GM23338 (cell line): ENCODE data around the gene TEX51. TPM values are rescaled to one million over a fixed set of nuclear protein-coding genes. Genes with fewer than 3 reads are reported as not detected.

Experiments
- ATAC-seq: fragments of 200-7000 bp; cut with Tn5 transposase; 3 replicates; pipeline ENCODE4 v1.9.1; 2020
- DNase-seq: peaks from one replicate; pipeline ENCODE4 v3.0.0-alpha.2; 2015; ENCODE audit warnings: low spot score
- H2AFZ ChIP-seq: fragments of 200-600 bp; sonication (generic); 2 replicates; pipeline ENCODE4 v1.8.0; 2016; ENCODE audit warnings: antibody characterized with exemption, mild to moderate bottlenecking, moderate library complexity
- H3F3A ChIP-seq: fragments of 200-600 bp; sonication (generic); replicated peaks from 2 replicates; pipeline ENCODE4 v1.8.0; 2017; ENCODE audit warnings: antibody characterized with exemption, mixed run types, low read depth
- H3K27ac ChIP-seq: fragments of 200-600 bp; sonication (generic); 2 replicates; pipeline ENCODE4 v1.6.1; 2016; ENCODE audit warnings: low read depth
- H3K27me3 ChIP-seq: fragments of 200-600 bp; sonication (generic); 2 replicates; pipeline ENCODE4 v1.8.0; 2016; ENCODE audit warnings: mild to moderate bottlenecking, mixed run types, moderate library complexity; ENCODE audit not compliant: insufficient read depth
- H3K36me3 ChIP-seq: fragments of 200-600 bp; sonication (generic); 2 replicates; pipeline ENCODE4 v1.8.0; 2016; ENCODE audit warnings: mild to moderate bottlenecking; ENCODE audit not compliant: insufficient read depth
- H3K4me1 ChIP-seq: fragments of 200-600 bp; sonication (generic); 2 replicates; pipeline ENCODE4 v1.8.0; 2016; ENCODE audit warnings: mild to moderate bottlenecking, moderate library complexity; ENCODE audit not compliant: insufficient read depth
- H3K4me2 ChIP-seq: fragments of 200-600 bp; sonication (generic); 2 replicates; pipeline ENCODE4 v1.7.1; 2017; ENCODE audit warnings: mixed run types
- H3K4me3 ChIP-seq: fragments of 200-600 bp; sonication (generic); 2 replicates; pipeline ENCODE4 v1.6.1; 2016; ENCODE audit warnings: mixed run types
- H3K79me2 ChIP-seq: fragments of 200-600 bp; sonication (generic); replicated peaks from 2 replicates; pipeline ENCODE4 v1.8.0; 2017; ENCODE audit warnings: mild to moderate bottlenecking; ENCODE audit not compliant: insufficient read depth
- H3K9me2 ChIP-seq: fragments of 200-600 bp; sonication (generic); 2 replicates; pipeline ENCODE4 v1.8.0; 2017; ENCODE audit not compliant: insufficient read depth
- H4K20me1 ChIP-seq: fragments of 200-600 bp; sonication (generic); replicated peaks from 2 replicates; pipeline ENCODE4 v1.8.0; 2017; ENCODE audit warnings: mild to moderate bottlenecking; ENCODE audit not compliant: insufficient read depth
- H3K27ac Mint-ChIP-seq: 2 replicates; pipeline ENCODE4 v1.8.0; 2020; ENCODE audit warnings: inconsistent platforms, mild to moderate bottlenecking, moderate library complexity, mixed read lengths
- H3K27me3 Mint-ChIP-seq: 3 replicates; pipeline ENCODE4 v1.8.0; 2022; ENCODE audit warnings: low read depth, mild to moderate bottlenecking, moderate library complexity, mixed read lengths, inconsistent platforms; ENCODE audit not compliant: insufficient read depth, poor library complexity
- H3K36me3 Mint-ChIP-seq: 3 replicates; pipeline ENCODE4 v1.8.0; 2021; ENCODE audit warnings: low read depth, mild to moderate bottlenecking, inconsistent platforms, moderate library complexity, mixed read lengths
- H3K4me1 Mint-ChIP-seq: 3 replicates; pipeline ENCODE4 v1.8.0; 2020; ENCODE audit warnings: mild to moderate bottlenecking, inconsistent platforms, mixed read lengths
- H3K4me3 Mint-ChIP-seq: 3 replicates; pipeline ENCODE4 v1.8.0; 2021; ENCODE audit warnings: moderate library complexity, mild to moderate bottlenecking, inconsistent platforms, mixed read lengths
- H3K9me3 Mint-ChIP-seq: 3 replicates; pipeline ENCODE4 v1.8.0; 2020; ENCODE audit warnings: moderate library complexity, mild to moderate bottlenecking, inconsistent platforms, mixed read lengths
- CREB1 ChIP-seq: fragments of 250-450 bp; sonication (Bioruptor Pico); IDR thresholded peaks from 2 replicates; pipeline ENCODE4 v1.5.0; 2020; ENCODE audit warnings: low read depth, mild to moderate bottlenecking, moderate library complexity
- EZH2 ChIP-seq: fragments of 200-600 bp; sonication (generic); IDR thresholded peaks from one replicate; pipeline ENCODE4 v1.8.0; 2017; ENCODE audit warnings: antibody characterized with exemption, mild to moderate bottlenecking, low read depth; ENCODE audit not compliant: unreplicated experiment
- EZH2phosphoT487 ChIP-seq: fragments of 200-600 bp; sonication (generic); IDR thresholded peaks from one replicate; pipeline ENCODE4 v1.8.1; 2018; ENCODE audit warnings: antibody characterized with exemption; ENCODE audit not compliant: unreplicated experiment
- JUNB ChIP-seq: IDR thresholded peaks from one replicate; pipeline ENCODE4 v1.6.1; 2016; ENCODE audit warnings: antibody characterized with exemption; ENCODE audit not compliant: unreplicated experiment
- NANOG ChIP-seq: IDR thresholded peaks from 2 replicates; pipeline ENCODE4 v1.6.1; 2016; ENCODE audit warnings: antibody characterized with exemption, borderline replicate concordance
- POLR2AphosphoS5 ChIP-seq: IDR thresholded peaks from 2 replicates; pipeline ENCODE4 v1.6.1; 2016; ENCODE audit warnings: antibody characterized with exemption, low read depth
- STAT1 ChIP-seq: IDR thresholded peaks from one replicate; pipeline ENCODE4 v1.6.1; 2016; ENCODE audit warnings: antibody characterized with exemption; ENCODE audit not compliant: unreplicated experiment
- ZNF114 ChIP-seq: fragments of 250-450 bp; sonication (Bioruptor Pico); IDR thresholded peaks from 2 replicates; pipeline ENCODE4 v1.5.0; 2020; ENCODE audit warnings: mild to moderate bottlenecking, moderate library complexity
- ZNF331 ChIP-seq: fragments of 250-450 bp; sonication (Bioruptor Pico); IDR thresholded peaks from 2 replicates; pipeline ENCODE4 v1.5.0; 2020; ENCODE audit warnings: low read depth, mild to moderate bottlenecking, moderate library complexity
- polyA plus RNA-seq: library from polyadenylated mRNA; unstranded; fragments of >200 nt; fragmentation: Nextera tagmentation; extraction: Ambion mirVana; gene quantifications from 2 replicates; pipeline ENCODE4 v1.2.1, GENCODE V29; 2016
- total RNA-seq: library from RNA; depleted of rRNA; stranded (reverse); fragments of >200 nt; shearing (Covaris generic); gene quantifications from 2 replicates; pipeline ENCODE4 v1.2.3, GENCODE V29; 2014
- TF ChIP-seq, protein P1 (sequence below), 2 experiments: fragments of 200-600 bp in 1 of 2; sonication (generic) in 1 of 2; conservative IDR thresholded peaks; 2 replicates each; pipeline versions ENCODE4 v1.5.1 to v1.6.1; 2016 to 2017; ENCODE audit warnings: antibody characterized with exemption in 2 of 2, low read depth in 2 of 2, mild to moderate bottlenecking in 2 of 2, moderate library complexity in 1 of 2
- TF ChIP-seq, protein P2 (sequence below): fragments of 250-450 bp; sonication (Bioruptor Pico); IDR thresholded peaks from 2 replicates; pipeline ENCODE4 v1.5.0; 2020; ENCODE audit warnings: mild to moderate bottlenecking, moderate library complexity
- TF ChIP-seq, protein P3 (sequence below): IDR thresholded peaks from one replicate; pipeline ENCODE4 v1.6.1; 2018; ENCODE audit warnings: antibody characterized with exemption; ENCODE audit not compliant: unreplicated experiment
- TF ChIP-seq, protein P4 (sequence below): IDR thresholded peaks from 2 replicates; pipeline ENCODE4 v1.6.1; 2016; ENCODE audit warnings: antibody characterized with exemption

The TEX51 gene
- total and polyA plus RNA-seq, 2 experiments from 2014 or later = not detected

DNA sequence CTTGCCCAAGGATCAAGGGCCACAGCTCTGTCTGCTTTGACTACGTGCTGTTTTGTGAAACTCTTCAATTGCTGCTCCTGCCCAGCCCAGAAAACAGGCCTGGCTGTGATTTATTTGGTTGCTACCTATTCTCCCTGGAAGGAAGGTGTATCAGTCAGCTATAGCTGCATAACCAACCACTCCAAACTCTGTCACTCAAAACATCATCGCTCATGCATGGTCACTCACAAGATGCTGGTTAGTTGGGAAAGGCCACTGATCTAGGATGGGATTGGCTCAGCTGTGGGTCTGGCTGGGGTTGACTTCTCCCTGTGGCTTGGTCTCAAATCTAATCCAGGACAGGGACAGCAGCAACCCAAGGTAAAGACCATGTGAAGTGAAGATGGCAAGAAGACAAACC lies 14.6 kb downstream of the TEX51 start:
- Mint-ChIP-seq H3K36me3 (no peaks in the 10 kb centered on the region), H3K27me3 (peaks cover 4% of the 10 kb centered on the region), H3K9me3 (peaks cover 10% of the 10 kb centered on the region; the same call in 1 of the 3 replicates), H3K27ac (no peak overlapping the region), H3K4me3 (no peak overlapping the region), H3K4me1 (0 out of 3 replicates have a peak, but pooled peaks cover 3% of the 10 kb centered on the region)
- Histone ChIP-seq H2AFZ (no peak overlapping the region), H3K4me2 (no peak overlapping the region), H3K79me2 (no peaks in the 10 kb centered on the region), H4K20me1 (no peaks in the 10 kb centered on the region), H3K36me3 (no peaks in the 10 kb centered on the region), H3K27me3 (no peaks in the 10 kb centered on the region), H3K4me3 (no peak overlapping the region), H3K27ac (no peak overlapping the region), H3F3A (no peaks in the 10 kb centered on the region), H3K4me1 (no peaks in the 10 kb centered on the region), H3K9me2 (peaks cover 9% of the 10 kb centered on the region; the same call in 1 of the 2 replicates)
- DNase-seq (no peak), ATAC-seq (no peak)
- TF ChIP-seq, protein P1, sequence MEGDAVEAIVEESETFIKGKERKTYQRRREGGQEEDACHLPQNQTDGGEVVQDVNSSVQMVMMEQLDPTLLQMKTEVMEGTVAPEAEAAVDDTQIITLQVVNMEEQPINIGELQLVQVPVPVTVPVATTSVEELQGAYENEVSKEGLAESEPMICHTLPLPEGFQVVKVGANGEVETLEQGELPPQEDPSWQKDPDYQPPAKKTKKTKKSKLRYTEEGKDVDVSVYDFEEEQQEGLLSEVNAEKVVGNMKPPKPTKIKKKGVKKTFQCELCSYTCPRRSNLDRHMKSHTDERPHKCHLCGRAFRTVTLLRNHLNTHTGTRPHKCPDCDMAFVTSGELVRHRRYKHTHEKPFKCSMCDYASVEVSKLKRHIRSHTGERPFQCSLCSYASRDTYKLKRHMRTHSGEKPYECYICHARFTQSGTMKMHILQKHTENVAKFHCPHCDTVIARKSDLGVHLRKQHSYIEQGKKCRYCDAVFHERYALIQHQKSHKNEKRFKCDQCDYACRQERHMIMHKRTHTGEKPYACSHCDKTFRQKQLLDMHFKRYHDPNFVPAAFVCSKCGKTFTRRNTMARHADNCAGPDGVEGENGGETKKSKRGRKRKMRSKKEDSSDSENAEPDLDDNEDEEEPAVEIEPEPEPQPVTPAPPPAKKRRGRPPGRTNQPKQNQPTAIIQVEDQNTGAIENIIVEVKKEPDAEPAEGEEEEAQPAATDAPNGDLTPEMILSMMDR (conservative IDR thresholded peaks at IDR 0.05; ENCODE audit: low read depth in 2 of 2) = no peak
- no peak for TF ChIP-seq POLR2AphosphoS5
- TF ChIP-seq, protein P2, sequence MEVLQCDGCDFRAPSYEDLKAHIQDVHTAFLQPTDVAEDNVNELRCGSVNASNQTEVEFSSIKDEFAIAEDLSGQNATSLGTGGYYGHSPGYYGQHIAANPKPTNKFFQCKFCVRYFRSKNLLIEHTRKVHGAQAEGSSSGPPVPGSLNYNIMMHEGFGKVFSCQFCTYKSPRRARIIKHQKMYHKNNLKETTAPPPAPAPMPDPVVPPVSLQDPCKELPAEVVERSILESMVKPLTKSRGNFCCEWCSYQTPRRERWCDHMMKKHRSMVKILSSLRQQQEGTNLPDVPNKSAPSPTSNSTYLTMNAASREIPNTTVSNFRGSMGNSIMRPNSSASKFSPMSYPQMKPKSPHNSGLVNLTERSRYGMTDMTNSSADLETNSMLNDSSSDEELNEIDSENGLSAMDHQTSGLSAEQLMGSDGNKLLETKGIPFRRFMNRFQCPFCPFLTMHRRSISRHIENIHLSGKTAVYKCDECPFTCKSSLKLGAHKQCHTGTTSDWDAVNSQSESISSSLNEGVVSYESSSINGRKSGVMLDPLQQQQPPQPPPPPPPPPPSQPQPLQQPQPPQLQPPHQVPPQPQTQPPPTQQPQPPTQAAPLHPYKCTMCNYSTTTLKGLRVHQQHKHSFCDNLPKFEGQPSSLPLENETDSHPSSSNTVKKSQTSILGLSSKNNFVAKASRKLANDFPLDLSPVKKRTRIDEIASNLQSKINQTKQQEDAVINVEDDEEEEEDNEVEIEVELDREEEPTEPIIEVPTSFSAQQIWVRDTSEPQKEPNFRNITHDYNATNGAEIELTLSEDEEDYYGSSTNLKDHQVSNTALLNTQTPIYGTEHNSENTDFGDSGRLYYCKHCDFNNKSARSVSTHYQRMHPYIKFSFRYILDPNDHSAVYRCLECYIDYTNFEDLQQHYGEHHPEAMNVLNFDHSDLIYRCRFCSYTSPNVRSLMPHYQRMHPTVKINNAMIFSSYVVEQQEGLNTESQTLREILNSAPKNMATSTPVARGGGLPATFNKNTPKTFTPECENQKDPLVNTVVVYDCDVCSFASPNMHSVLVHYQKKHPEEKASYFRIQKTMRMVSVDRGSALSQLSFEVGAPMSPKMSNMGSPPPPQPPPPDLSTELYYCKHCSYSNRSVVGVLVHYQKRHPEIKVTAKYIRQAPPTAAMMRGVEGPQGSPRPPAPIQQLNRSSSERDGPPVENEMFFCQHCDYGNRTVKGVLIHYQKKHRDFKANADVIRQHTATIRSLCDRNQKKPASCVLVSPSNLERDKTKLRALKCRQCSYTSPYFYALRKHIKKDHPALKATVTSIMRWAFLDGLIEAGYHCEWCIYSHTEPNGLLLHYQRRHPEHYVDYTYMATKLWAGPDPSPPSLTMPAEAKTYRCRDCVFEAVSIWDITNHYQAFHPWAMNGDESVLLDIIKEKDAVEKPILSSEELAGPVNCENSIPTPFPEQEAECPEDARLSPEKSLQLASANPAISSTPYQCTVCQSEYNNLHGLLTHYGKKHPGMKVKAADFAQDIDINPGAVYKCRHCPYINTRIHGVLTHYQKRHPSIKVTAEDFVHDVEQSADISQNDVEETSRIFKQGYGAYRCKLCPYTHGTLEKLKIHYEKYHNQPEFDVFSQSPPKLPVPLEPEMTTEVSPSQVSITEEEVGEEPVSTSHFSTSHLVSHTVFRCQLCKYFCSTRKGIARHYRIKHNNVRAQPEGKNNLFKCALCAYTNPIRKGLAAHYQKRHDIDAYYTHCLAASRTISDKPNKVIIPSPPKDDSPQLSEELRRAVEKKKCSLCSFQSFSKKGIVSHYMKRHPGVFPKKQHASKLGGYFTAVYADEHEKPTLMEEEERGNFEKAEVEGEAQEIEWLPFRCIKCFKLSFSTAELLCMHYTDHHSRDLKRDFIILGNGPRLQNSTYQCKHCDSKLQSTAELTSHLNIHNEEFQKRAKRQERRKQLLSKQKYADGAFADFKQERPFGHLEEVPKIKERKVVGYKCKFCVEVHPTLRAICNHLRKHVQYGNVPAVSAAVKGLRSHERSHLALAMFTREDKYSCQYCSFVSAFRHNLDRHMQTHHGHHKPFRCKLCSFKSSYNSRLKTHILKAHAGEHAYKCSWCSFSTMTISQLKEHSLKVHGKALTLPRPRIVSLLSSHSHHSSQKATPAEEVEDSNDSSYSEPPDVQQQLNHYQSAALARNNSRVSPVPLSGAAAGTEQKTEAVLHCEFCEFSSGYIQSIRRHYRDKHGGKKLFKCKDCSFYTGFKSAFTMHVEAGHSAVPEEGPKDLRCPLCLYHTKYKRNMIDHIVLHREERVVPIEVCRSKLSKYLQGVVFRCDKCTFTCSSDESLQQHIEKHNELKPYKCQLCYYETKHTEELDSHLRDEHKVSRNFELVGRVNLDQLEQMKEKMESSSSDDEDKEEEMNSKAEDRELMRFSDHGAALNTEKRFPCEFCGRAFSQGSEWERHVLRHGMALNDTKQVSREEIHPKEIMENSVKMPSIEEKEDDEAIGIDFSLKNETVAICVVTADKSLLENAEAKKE (CRISPR knock-in tag) = no peak
- TF ChIP-seq EZH2 = no peak
- TF ChIP-seq JUNB = no peak
- TF ChIP-seq ZNF114 (CRISPR knock-in tag) = no peak
- TF ChIP-seq EZH2phosphoT487 = no peak
- TF ChIP-seq, protein P3, sequence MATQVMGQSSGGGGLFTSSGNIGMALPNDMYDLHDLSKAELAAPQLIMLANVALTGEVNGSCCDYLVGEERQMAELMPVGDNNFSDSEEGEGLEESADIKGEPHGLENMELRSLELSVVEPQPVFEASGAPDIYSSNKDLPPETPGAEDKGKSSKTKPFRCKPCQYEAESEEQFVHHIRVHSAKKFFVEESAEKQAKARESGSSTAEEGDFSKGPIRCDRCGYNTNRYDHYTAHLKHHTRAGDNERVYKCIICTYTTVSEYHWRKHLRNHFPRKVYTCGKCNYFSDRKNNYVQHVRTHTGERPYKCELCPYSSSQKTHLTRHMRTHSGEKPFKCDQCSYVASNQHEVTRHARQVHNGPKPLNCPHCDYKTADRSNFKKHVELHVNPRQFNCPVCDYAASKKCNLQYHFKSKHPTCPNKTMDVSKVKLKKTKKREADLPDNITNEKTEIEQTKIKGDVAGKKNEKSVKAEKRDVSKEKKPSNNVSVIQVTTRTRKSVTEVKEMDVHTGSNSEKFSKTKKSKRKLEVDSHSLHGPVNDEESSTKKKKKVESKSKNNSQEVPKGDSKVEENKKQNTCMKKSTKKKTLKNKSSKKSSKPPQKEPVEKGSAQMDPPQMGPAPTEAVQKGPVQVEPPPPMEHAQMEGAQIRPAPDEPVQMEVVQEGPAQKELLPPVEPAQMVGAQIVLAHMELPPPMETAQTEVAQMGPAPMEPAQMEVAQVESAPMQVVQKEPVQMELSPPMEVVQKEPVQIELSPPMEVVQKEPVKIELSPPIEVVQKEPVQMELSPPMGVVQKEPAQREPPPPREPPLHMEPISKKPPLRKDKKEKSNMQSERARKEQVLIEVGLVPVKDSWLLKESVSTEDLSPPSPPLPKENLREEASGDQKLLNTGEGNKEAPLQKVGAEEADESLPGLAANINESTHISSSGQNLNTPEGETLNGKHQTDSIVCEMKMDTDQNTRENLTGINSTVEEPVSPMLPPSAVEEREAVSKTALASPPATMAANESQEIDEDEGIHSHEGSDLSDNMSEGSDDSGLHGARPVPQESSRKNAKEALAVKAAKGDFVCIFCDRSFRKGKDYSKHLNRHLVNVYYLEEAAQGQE = no peak
- TF ChIP-seq ZNF331 (CRISPR knock-in tag) = no peak
- no peak for TF ChIP-seq NANOG
- TF ChIP-seq STAT1 = no peak
- no peak for TF ChIP-seq CREB1 (CRISPR knock-in tag)
- TF ChIP-seq, protein P4, sequence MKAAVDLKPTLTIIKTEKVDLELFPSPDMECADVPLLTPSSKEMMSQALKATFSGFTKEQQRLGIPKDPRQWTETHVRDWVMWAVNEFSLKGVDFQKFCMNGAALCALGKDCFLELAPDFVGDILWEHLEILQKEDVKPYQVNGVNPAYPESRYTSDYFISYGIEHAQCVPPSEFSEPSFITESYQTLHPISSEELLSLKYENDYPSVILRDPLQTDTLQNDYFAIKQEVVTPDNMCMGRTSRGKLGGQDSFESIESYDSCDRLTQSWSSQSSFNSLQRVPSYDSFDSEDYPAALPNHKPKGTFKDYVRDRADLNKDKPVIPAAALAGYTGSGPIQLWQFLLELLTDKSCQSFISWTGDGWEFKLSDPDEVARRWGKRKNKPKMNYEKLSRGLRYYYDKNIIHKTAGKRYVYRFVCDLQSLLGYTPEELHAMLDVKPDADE = no peak
